GM10248 (cell line): ENCODE data around the gene FAM240A.
"Not testable (repeated sequence)": the region's sequence is repeated elsewhere in the genome, so short reads cannot be mapped to it uniquely, and the experiment has no call there.

Experiments used
- CTCF ChIA-PET: fragments of 300-600 bp; sonication (Branson Sonifier 250); formaldehyde crosslinking; extraction: SDS; loops from one replicate; lab custom pipeline; 2021; ENCODE audit warnings: antibody characterized with exemption; lab: Yijun Ruan, JAX
- POLR2A ChIA-PET: fragments of 350-650 bp; sonication (Branson Sonifier 250); formaldehyde crosslinking; extraction: SDS; loops from one replicate; lab custom pipeline; 2020; ENCODE audit warnings: antibody characterized with exemption; lab: Yijun Ruan, JAX
- DNase-seq: peaks from one replicate; pipeline ENCODE4 v3.0.0; 2012; ENCODE audit errors: extremely low spot score
- TF ChIP-seq, protein P1 (sequence below): IDR thresholded peaks from 2 replicates; pipeline ENCODE4 v1.5.1; 2012; ENCODE audit warnings: mild to moderate bottlenecking, low read depth; ENCODE audit errors: extremely low read depth, missing control alignments, control extremely low read depth

FAM240A gene

DNA sequence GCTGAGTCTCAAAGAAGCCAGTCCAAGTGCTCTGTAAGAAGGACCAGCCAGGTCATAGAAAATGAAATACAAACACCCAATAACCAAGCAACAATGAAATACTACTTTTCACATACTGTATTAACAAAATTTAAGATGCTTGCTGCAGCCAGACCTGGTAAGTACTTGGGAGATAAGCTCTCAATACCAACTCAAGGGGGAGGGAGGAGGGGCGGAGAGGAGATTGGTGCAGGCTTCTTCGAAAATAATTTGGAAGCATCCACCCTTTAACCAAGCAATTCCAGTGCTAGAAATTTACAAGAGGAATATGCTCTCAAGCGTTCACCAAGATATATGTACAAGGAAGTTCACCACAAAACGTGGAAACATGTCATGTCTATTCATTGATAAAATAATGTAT, 38.6 kb upstream of the FAM240A start:
- ChIA-PET CTCF (interaction anchor here (1.2 to 1.5 kb wide), 2 partner anchors 11 to 16 kb away, joined by 3 to 4 read pairs; no protein-coding TSS in a partner anchor), POLR2A (no interaction called here)
- TF ChIP-seq, protein P1, sequence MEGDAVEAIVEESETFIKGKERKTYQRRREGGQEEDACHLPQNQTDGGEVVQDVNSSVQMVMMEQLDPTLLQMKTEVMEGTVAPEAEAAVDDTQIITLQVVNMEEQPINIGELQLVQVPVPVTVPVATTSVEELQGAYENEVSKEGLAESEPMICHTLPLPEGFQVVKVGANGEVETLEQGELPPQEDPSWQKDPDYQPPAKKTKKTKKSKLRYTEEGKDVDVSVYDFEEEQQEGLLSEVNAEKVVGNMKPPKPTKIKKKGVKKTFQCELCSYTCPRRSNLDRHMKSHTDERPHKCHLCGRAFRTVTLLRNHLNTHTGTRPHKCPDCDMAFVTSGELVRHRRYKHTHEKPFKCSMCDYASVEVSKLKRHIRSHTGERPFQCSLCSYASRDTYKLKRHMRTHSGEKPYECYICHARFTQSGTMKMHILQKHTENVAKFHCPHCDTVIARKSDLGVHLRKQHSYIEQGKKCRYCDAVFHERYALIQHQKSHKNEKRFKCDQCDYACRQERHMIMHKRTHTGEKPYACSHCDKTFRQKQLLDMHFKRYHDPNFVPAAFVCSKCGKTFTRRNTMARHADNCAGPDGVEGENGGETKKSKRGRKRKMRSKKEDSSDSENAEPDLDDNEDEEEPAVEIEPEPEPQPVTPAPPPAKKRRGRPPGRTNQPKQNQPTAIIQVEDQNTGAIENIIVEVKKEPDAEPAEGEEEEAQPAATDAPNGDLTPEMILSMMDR = no peak
- no peak for DNase-seq

DNA sequence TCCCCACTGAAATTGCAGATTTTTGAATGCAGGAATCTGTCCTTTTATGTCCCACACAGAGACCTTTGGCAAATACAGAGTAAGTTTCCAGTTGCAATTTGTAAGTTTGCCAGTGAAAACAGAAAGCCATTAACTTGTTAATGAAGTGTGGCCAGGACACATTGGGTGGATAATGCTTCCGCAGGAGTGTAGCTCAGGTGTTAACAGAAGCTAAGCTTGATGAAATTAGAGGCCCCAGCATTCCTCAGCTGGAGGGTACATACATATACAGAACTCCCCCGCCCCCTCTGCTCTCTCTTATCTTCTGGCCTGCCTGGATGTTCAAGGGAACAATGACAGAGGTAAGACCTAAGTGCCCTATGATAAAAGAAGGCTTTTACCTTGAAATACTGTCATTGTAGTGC, 38.1 kb upstream of the FAM240A start:
- ChIA-PET CTCF (interaction anchor here (1.2 to 1.7 kb wide), 3 partner anchors 10 to 85 kb away, joined by 3 to 6 read pairs (median 4); no protein-coding TSS in a partner anchor), POLR2A (no interaction called here)
- DNase-seq = no peak
- TF ChIP-seq, protein P1 = no peak

DNA sequence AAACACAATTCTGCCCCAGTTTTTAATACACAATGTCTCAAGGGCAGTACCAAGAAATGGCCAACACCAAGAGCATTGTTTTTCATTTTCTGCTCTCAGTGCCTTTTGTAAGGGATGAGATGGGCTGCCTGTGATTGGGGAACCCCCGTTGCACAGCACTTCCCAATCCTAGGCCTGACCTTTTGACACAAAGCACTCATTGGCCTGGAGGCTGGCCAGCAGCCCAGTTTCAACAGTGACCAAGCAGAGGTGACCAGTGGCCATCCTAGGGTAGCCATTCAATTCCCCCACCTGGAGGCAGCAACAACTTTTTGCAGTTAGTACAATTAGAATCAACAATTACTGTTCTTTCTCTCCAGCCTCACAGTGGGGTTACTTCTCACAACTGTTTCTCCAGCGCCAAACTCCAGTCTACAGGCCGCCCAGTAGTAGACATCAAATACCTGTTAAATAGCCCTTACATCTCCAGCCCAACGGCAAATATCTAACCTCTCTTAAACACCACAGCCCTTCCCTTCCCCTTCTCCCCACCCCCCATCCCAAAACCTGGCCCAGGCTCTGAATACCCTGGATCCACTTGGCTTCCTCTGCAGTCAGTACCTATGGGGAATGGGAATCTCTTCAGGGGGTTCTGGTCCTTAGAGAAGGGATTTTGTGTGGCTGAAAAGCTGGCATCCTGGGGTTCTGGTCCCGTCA, 37.3 kb upstream of the FAM240A start:
- TF ChIP-seq, protein P1 = no peak
- POLR2A ChIA-PET = no interaction called here
- CTCF ChIA-PET = interaction anchor here (1.1 to 1.7 kb wide), 3 partner anchors 13 to 86 kb away, joined by 3 to 6 read pairs (median 5); no protein-coding TSS in a partner anchor
- DNase-seq = no peak

DNA sequence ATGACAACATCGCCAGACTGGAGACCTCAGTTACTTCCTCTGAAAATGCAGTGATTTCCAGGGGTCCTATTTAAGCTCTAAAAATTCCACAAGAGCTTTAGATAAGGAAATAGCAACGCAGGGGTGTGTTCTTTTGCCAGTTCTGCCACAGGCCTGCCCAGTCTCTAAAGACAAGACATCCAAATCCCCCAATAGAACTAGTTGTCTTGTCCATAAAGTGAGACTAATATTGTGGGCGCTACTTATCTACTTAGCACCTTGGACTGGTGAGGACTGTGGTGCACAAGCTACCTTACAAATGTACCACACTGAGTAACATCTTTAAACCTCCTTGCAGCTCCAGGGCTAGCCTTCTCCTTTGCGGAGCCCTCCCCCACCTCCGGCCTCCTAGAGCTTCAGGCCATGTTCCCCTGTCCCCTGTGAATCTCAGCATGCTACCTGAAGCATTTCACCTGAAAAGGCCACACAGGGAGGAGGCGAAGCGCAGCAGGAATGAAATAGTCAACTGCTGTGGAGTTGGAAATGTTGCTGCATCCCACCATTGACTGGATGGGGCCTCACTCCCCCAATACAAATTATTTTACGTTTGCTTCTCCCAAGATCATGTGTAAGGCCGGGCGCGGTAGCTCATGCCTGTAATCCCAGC, 36.6 kb upstream of the FAM240A start:
- DNase-seq = no peak
- TF ChIP-seq, protein P1 = no peak
- ChIA-PET POLR2A (no interaction called here), CTCF (interaction anchor here (1.1 to 1.7 kb wide), 3 partner anchors 14 to 87 kb away, joined by 3 to 6 read pairs (median 5); no protein-coding TSS in a partner anchor)

DNA sequence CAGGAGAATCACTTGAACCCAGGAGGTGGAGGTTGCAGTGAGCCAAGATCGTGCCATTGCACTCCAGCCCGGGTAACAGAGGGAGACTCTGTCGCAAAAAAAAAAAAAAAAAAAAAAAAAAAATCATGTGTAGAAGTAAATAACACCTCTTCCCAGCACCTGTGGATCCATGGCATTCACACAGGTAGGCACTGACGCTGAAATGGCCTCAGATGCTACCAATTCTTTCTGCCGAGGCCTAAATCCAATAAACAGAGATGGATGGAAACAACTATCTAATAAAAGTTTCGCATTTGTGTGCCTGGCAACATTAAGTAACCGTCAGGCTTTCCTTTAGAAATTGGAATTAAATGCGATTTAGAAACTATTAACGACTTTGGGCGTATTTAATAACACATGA, 35.9 kb upstream of the FAM240A start:
- no peak for DNase-seq
- POLR2A ChIA-PET = no interaction called here
- TF ChIP-seq, protein P1 = no peak
- CTCF ChIA-PET = interaction anchor here (1.1 kb wide), 1 partner anchor 15 kb away, joined by 3 read pairs; no protein-coding TSS in a partner anchor

DNA sequence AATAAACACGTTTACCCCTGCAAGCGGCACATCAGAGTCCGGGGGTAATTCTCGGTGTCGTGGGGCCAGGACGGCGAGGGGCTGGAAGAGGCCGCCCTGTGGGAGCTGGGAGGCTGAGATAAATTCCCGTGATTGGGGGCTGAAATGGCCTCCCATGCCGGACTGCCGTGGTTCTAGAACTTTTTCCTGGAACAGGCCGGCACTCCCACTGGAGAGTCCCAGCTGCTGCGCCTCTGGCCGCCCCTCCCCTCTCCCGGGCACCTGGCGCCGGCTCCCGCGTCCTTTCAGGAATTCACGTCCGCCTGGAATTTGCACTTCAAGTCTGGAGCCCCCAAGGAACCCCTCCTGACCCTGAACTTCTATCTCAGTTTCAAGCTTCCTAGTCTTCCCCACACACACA, 35.4 kb upstream of the FAM240A start:
- ChIA-PET POLR2A (no interaction called here), CTCF (no interaction called here)
- no peak for DNase-seq
- TF ChIP-seq, protein P1 = no peak

- POLR2A ChIA-PET, DNase-seq, CTCF ChIA-PET: not testable (repeated sequence)
These were observed 34.6 kb upstream of the FAM240A start for GRCh38 chr3:46577580-46578249.
